ENCODE results near the gene ASPHD2. TPM values are rescaled to one million over a fixed set of nuclear protein-coding genes. Genes with fewer than 3 reads are reported as not detected.
"Not testable (repeated sequence)": the region's sequence is repeated elsewhere in the genome, so short reads cannot be mapped to it uniquely, and the experiment has no call there.

Gene ASPHD2
- total RNA-seq, 2 experiments from 2014 or later = 10.2 to 10.5 TPM

GRCh38 chr22:26437694-26438392 is 8.8 kb downstream of the ASPHD2 start:
- H3K36me3 Mint-ChIP-seq (ENCODE audit: low read depth) = peaks cover 25% of the 10 kb centered on the region
- ChIA-PET POLR2A (no interaction called here), CTCF (interaction anchor here (0.7 to 1.6 kb wide), 4 partner anchors 24 to 71 kb away, joined by 3 to 5 read pairs (median 3); no protein-coding TSS in a partner anchor)
- no peaks in the 10 kb centered on the region for H3K9me3 Mint-ChIP-seq (ENCODE audit: low read depth)
- no peak overlapping the region for H3K4me3 Mint-ChIP-seq
- intact Hi-C loops (cut with DNase I, micrococcal nuclease) = no loop called here
- DNase-seq (no peak), ATAC-seq (no peak)
- H3K27me3 Mint-ChIP-seq = no peaks in the 10 kb centered on the region
- H3K4me1 Mint-ChIP-seq = peaks cover 23% of the 10 kb centered on the region
- no peak overlapping the region for H3K27ac Mint-ChIP-seq

DNA sequence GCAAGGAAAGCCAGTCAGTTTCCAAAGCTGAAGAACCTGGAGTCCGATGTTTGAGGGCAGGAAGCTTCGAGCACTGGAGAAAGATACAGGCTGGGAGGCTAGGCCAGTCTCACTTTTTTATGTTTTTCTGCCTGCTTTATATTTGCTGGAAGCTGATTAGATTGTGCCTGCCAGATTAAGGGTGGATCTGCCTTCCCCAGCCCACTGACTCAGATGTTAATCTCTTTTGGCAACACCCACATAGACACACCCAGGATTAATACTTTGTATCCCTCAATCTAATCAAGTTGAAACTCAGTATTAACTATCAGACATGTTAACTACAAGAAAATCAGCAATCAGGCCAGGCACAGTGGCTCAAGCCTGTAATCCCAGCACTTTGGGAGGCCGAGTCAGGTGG is 9.7 kb downstream of the ASPHD2 start:
- H3K4me3 Mint-ChIP-seq; H3K27ac Mint-ChIP-seq; intact Hi-C loops (cut with DNase I, micrococcal nuclease); ATAC-seq; POLR2A ChIA-PET; H3K9me3 Mint-ChIP-seq (ENCODE audit: low read depth); H3K27me3 Mint-ChIP-seq; DNase-seq: not testable (repeated sequence)
- CTCF ChIA-PET = interaction anchor here (0.6 to 1.6 kb wide), 2 partner anchors 41 to 239 kb away, joined by 3 to 4 read pairs; no protein-coding TSS in a partner anchor
- Mint-ChIP-seq H3K4me1 (peaks cover 21% of the 10 kb centered on the region), H3K36me3 (ENCODE audit: low read depth) (peaks cover 23% of the 10 kb centered on the region)

GRCh38 chr22:26439559-26439958 is 10.5 kb downstream of the ASPHD2 start:
- Mint-ChIP-seq H3K9me3 (ENCODE audit: low read depth) (no peaks in the 10 kb centered on the region), H3K4me1 (peaks cover 18% of the 10 kb centered on the region), H3K27ac (no peak overlapping the region), H3K27me3 (no peaks in the 10 kb centered on the region), H3K36me3 (ENCODE audit: low read depth) (peaks cover 19% of the 10 kb centered on the region), H3K4me3 (no peak overlapping the region)
- ATAC-seq = no peak
- ChIA-PET CTCF (no interaction called here), POLR2A (no interaction called here)
- intact Hi-C loops (cut with DNase I, micrococcal nuclease) = no loop called here
- DNase-seq = no peak

GRCh38 chr22:26442086-26442756 is 13.2 kb downstream of the ASPHD2 start:
- DNase-seq (no peak), ATAC-seq (no peak)
- H3K9me3 Mint-ChIP-seq (ENCODE audit: low read depth) = no peaks in the 10 kb centered on the region
- no peak overlapping the region for H3K27ac Mint-ChIP-seq
- no peak overlapping the region for H3K4me3 Mint-ChIP-seq
- POLR2A ChIA-PET = no interaction called here
- CTCF ChIA-PET = interaction anchor here (0.8 kb wide), 1 partner anchor 68 kb away, joined by 3 read pairs; no protein-coding TSS in a partner anchor
- peaks cover 8% of the 10 kb centered on the region for H3K36me3 Mint-ChIP-seq (ENCODE audit: low read depth)
- H3K27me3 Mint-ChIP-seq = no peaks in the 10 kb centered on the region
- no peaks in the 10 kb centered on the region for H3K4me1 Mint-ChIP-seq
- intact Hi-C loops (cut with DNase I, micrococcal nuclease) = no loop called here

DNA sequence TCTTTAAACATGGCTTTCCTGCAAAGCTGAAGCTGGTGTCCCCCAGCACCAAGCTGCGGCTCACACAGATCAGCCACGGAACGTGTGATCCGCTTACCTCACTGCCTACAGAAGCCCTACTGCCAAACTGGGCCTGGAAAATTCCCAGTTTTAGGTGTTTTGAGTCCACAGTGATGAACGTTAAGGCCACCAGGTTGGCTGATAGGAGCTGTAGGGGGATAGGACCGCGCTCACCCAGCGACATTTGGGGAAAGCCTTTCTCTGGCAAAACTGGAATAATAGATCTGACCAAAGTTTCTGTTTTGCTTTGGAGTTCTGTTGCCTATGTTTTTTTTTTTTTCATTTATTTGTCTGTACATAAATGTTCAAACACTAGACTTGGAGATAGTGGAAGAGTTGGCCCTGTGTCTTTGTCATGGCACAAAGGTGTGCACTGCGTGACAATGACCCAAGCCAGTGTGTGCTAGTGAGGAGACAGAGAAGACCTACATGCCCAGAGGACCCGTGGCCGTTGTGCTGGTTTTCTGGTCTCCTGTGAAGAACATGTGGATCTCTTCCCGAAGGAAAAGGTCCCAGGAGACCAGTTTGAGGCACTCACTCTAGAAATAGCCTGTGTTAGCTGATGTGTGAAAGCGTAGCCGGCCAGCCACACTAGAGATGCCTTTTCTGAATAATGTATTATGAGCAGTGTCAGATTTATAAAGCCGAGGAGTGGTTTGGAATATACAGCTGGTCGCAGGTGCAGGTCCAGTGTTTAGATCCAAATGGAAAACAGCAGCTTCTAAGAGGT is 15.0 kb downstream of the ASPHD2 start:
- Mint-ChIP-seq H3K27me3 (no peaks in the 10 kb centered on the region), H3K4me3 (no peak overlapping the region), H3K27ac (no peak overlapping the region), H3K36me3 (ENCODE audit: low read depth) (peaks cover 8% of the 10 kb centered on the region), H3K4me1 (no peaks in the 10 kb centered on the region), H3K9me3 (ENCODE audit: low read depth) (no peaks in the 10 kb centered on the region)
- POLR2A ChIA-PET = interaction anchor here (0.5 kb wide), 1 partner anchor 13 kb away, joined by 3 read pairs; no protein-coding TSS in a partner anchor
- CTCF ChIA-PET = interaction anchor here (0.6 kb wide), 1 partner anchor 1047 kb away, joined by 3 read pairs; no protein-coding TSS in a partner anchor
- DNase-seq (no peak), ATAC-seq (no peak)
- intact Hi-C loops (cut with DNase I, micrococcal nuclease) = no loop called here

- H3K4me3 Mint-ChIP-seq = no peak overlapping the region
- POLR2A ChIA-PET = no interaction called here
- peaks cover 8% of the 10 kb centered on the region for H3K36me3 Mint-ChIP-seq (ENCODE audit: low read depth)
- H3K9me3 Mint-ChIP-seq (ENCODE audit: low read depth) = no peaks in the 10 kb centered on the region
- CTCF ChIA-PET = no interaction called here
- no peak for ATAC-seq
- H3K4me1 Mint-ChIP-seq = no peaks in the 10 kb centered on the region
- intact Hi-C loops (cut with DNase I, micrococcal nuclease) = no loop called here
- DNase-seq = no peak
- H3K27me3 Mint-ChIP-seq = no peaks in the 10 kb centered on the region
- H3K27ac Mint-ChIP-seq = no peak overlapping the region
These were observed 15.7 kb downstream of the ASPHD2 start for GRCh38 chr22:26444777-26445176.

GRCh38 chr22:26445577-26446275 is 16.7 kb downstream of the ASPHD2 start:
- Mint-ChIP-seq H3K4me3 (no peak overlapping the region), H3K27ac (no peak overlapping the region), H3K9me3 (ENCODE audit: low read depth) (no peaks in the 10 kb centered on the region), H3K36me3 (ENCODE audit: low read depth) (peaks cover 10% of the 10 kb centered on the region), H3K4me1 (no peaks in the 10 kb centered on the region), H3K27me3 (no peaks in the 10 kb centered on the region)
- ATAC-seq = no peak
- ChIA-PET CTCF (interaction anchor here (1.1 kb wide), 1 partner anchor 57 kb away, joined by 3 read pairs; no protein-coding TSS in a partner anchor), POLR2A (no interaction called here)
- intact Hi-C loops (cut with DNase I, micrococcal nuclease) = no loop called here
- no peak for DNase-seq

DNA sequence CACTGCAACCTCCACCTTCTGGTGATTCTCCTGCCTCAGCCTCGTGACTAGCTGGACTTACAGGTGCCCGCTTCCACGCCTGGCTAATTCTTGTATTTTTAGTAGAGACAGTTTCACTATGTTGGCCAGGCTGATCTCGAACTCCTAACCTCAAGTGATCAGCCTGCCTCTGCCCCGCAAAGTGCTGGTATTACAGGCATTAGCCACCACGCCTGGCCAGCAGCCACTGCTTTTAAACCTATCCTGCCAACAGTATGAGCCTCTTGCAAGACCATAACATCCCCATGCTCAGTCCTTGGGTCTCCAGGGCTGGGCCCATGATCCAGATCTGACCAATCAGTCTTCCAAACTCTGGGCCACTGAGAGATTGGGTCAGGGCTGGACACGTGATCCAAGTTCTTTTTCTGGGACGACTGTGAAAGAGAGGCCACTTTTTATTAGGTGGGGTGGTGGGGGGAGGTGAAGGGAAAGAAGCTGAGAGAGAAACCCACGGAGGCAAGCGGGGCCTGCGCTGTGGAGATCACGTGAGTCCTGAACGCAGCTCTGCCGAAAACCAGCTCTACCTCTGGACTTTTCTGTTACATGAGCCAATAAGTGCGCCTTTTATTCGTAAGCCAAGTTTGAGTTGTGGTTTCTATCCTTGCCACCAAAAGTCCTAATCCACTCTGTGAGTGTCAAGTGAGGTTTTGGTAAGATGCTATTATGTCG is 17.9 kb downstream of the ASPHD2 start:
- H3K27ac Mint-ChIP-seq = no peak overlapping the region
- intact Hi-C loops (cut with DNase I, micrococcal nuclease) = no loop called here
- H3K9me3 Mint-ChIP-seq (ENCODE audit: low read depth) = no peaks in the 10 kb centered on the region
- no peak overlapping the region for H3K4me3 Mint-ChIP-seq
- ChIA-PET CTCF (interaction anchor here (1.1 kb wide), 1 partner anchor 58 kb away, joined by 3 read pairs; no protein-coding TSS in a partner anchor), POLR2A (no interaction called here)
- no peak for DNase-seq
- no peak for ATAC-seq
- H3K4me1 Mint-ChIP-seq = no peaks in the 10 kb centered on the region
- H3K27me3 Mint-ChIP-seq = no peaks in the 10 kb centered on the region
- peaks cover 16% of the 10 kb centered on the region for H3K36me3 Mint-ChIP-seq (ENCODE audit: low read depth)

DNA sequence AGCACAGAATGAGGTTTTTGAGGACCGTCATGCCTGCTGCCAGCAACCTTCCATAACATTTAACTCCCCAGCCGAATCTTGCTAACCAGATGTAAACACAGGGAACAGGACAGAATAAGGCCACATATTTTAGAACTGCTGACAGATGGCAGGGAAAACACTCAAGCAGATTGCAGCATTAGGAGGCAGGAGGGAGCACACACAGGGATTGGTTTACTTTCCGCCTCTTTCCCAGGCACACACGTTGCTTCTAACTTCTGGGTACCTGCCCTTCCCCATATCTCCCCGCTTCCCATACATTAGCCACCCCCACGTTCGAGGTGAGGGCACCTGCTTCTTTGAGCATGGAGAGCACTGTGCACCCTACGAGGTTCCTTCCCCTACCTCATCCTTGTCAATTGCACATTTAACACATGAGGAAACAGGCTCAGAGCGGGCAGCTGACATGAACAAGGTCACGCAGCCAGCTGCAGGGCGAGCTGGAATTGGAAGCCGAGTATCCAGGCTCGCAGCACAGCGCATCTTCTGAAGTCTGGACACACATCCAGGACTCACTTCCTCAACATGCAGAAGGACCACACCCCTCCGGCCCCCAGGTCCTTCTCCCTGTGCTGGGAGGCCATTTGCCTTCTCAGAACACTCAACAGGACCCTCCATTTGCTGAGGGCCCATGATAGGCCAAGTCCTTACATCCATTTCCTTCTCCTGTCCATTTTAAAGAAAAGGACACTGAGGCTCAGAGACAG is 18.7 kb downstream of the ASPHD2 start:
- H3K4me1 Mint-ChIP-seq = no peaks in the 10 kb centered on the region
- H3K36me3 Mint-ChIP-seq (ENCODE audit: low read depth) = peaks cover 19% of the 10 kb centered on the region
- POLR2A ChIA-PET = no interaction called here
- peak overlapping the region; percentile 17 for H3K27ac Mint-ChIP-seq
- no peak overlapping the region for H3K4me3 Mint-ChIP-seq
- intact Hi-C loops (cut with DNase I, micrococcal nuclease) = no loop called here
- ATAC-seq (no peak), DNase-seq (no peak)
- no peaks in the 10 kb centered on the region for H3K9me3 Mint-ChIP-seq (ENCODE audit: low read depth)
- CTCF ChIA-PET = interaction anchor here (0.9 to 1.7 kb wide), 2 partner anchors 13 to 53 kb away, joined by 3 to 5 read pairs; no protein-coding TSS in a partner anchor
- H3K27me3 Mint-ChIP-seq = no peaks in the 10 kb centered on the region

DNA sequence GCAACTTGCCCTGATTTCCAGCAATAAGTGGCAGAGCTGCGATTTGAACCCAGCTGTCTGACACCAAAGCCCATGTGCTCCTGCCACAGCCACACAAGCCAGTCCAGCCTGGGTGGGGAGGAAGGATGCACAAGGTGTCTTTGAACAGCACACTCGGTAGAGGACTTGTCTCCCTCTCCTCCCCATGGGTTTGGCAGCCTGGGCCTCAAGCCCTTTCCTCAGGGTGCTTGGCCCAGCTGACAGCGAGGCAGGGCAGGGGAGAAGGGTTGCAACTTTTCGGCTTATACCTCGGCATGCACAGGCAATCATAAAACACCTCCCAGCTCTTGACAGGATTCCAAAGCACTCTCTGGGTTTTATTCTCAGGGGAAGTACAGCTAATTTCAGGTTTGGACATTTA is 19.3 kb downstream of the ASPHD2 start:
- H3K4me1 Mint-ChIP-seq = no peaks in the 10 kb centered on the region
- no peaks in the 10 kb centered on the region for H3K9me3 Mint-ChIP-seq (ENCODE audit: low read depth)
- DNase-seq (no peak), ATAC-seq (no peak)
- no peak overlapping the region for H3K27ac Mint-ChIP-seq
- intact Hi-C loops (cut with DNase I, micrococcal nuclease) = no loop called here
- CTCF ChIA-PET = interaction anchor here (0.9 to 1.7 kb wide), 2 partner anchors 12 to 53 kb away, joined by 3 to 5 read pairs; no protein-coding TSS in a partner anchor
- peaks cover 16% of the 10 kb centered on the region for H3K36me3 Mint-ChIP-seq (ENCODE audit: low read depth)
- POLR2A ChIA-PET = no interaction called here
- H3K4me3 Mint-ChIP-seq = no peak overlapping the region
- H3K27me3 Mint-ChIP-seq = no peaks in the 10 kb centered on the region
